Measurements from ENCODE around the gene ANKRD44.

The ANKRD44 gene

GRCh38 chr2:197237291-197238042, 73.1 kb downstream of the ANKRD44 start:
- no peaks in the 10 kb centered on the region for H3K27me3 Mint-ChIP-seq (ENCODE audit: low read depth)

GRCh38 chr2:197236816-197237215, 73.8 kb downstream of the ANKRD44 start:
- Mint-ChIP-seq H3K4me3 (peak overlapping the region; percentile 57), H3K36me3 (ENCODE audit: low read depth) (peaks cover 16% of the 10 kb centered on the region), H3K4me1 (ENCODE audit: low read depth) (peaks cover 76% of the 10 kb centered on the region), H3K9me3 (no peaks in the 10 kb centered on the region), H3K27ac (peak overlapping the region; percentile 93), H3K27me3 (ENCODE audit: low read depth) (no peaks in the 10 kb centered on the region)

More at GRCh38 chr2:197237291-197238042, 73.1 kb downstream of the ANKRD44 start:
- Mint-ChIP-seq H3K4me3 (peak overlapping the region; percentile 57), H3K9me3 (no peaks in the 10 kb centered on the region), H3K36me3 (ENCODE audit: low read depth) (peaks cover 15% of the 10 kb centered on the region), H3K27ac (peak overlapping the region; percentile 94), H3K4me1 (ENCODE audit: low read depth) (peaks cover 73% of the 10 kb centered on the region)

GRCh38 chr2:197236159-197236558, 74.4 kb downstream of the ANKRD44 start:
- H3K4me1 Mint-ChIP-seq (ENCODE audit: low read depth) = peaks cover 77% of the 10 kb centered on the region
- peak overlapping the region; percentile 57 for H3K4me3 Mint-ChIP-seq
- peak overlapping the region; percentile 93 for H3K27ac Mint-ChIP-seq

GRCh38 chr2:197235711-197236110, 74.9 kb downstream of the ANKRD44 start:
- peaks cover 76% of the 10 kb centered on the region for H3K4me1 Mint-ChIP-seq (ENCODE audit: low read depth)
- no peaks in the 10 kb centered on the region for H3K27me3 Mint-ChIP-seq (ENCODE audit: low read depth)
- H3K27ac Mint-ChIP-seq = peak overlapping the region; percentile 93
- no peak overlapping the region for H3K4me3 Mint-ChIP-seq
- H3K36me3 Mint-ChIP-seq (ENCODE audit: low read depth) = peaks cover 17% of the 10 kb centered on the region
- H3K9me3 Mint-ChIP-seq = no peaks in the 10 kb centered on the region

More at GRCh38 chr2:197236159-197236558, 74.4 kb downstream of the ANKRD44 start:
- Mint-ChIP-seq H3K9me3 (no peaks in the 10 kb centered on the region), H3K27me3 (ENCODE audit: low read depth) (no peaks in the 10 kb centered on the region), H3K36me3 (ENCODE audit: low read depth) (peaks cover 16% of the 10 kb centered on the region)

GRCh38 chr2:197234671-197235191, 75.8 kb downstream of the ANKRD44 start:
- H3K4me3 Mint-ChIP-seq = peak overlapping the region; percentile 18
- peak overlapping the region; percentile 3 for H3K27ac Mint-ChIP-seq
- H3K9me3 Mint-ChIP-seq = no peaks in the 10 kb centered on the region

GRCh38 chr2:197233473-197233872, 77.1 kb downstream of the ANKRD44 start:
- H3K9me3 Mint-ChIP-seq = no peaks in the 10 kb centered on the region
- H3K27ac Mint-ChIP-seq = no peak overlapping the region
- H3K36me3 Mint-ChIP-seq (ENCODE audit: low read depth) = peaks cover 27% of the 10 kb centered on the region
- H3K4me1 Mint-ChIP-seq (ENCODE audit: low read depth) = peaks cover 77% of the 10 kb centered on the region
- H3K4me3 Mint-ChIP-seq = no peak overlapping the region
- H3K27me3 Mint-ChIP-seq (ENCODE audit: low read depth) = no peaks in the 10 kb centered on the region

More at GRCh38 chr2:197234671-197235191, 75.8 kb downstream of the ANKRD44 start:
- H3K36me3 Mint-ChIP-seq (ENCODE audit: low read depth) = peaks cover 26% of the 10 kb centered on the region
- H3K27me3 Mint-ChIP-seq (ENCODE audit: low read depth) = no peaks in the 10 kb centered on the region
- H3K4me1 Mint-ChIP-seq (ENCODE audit: low read depth) = peaks cover 80% of the 10 kb centered on the region

- no peak overlapping the region for H3K4me3 Mint-ChIP-seq
- no peaks in the 10 kb centered on the region for H3K27me3 Mint-ChIP-seq (ENCODE audit: low read depth)
- peak overlapping the region; percentile 13 for H3K27ac Mint-ChIP-seq
- H3K36me3 Mint-ChIP-seq (ENCODE audit: low read depth) = peaks cover 26% of the 10 kb centered on the region
- H3K4me1 Mint-ChIP-seq (ENCODE audit: low read depth) = peaks cover 72% of the 10 kb centered on the region
- H3K9me3 Mint-ChIP-seq = no peaks in the 10 kb centered on the region
Observed at GRCh38 chr2:197232010-197232409, 78.6 kb downstream of the ANKRD44 start.

- Mint-ChIP-seq H3K36me3 (ENCODE audit: low read depth) (peaks cover 29% of the 10 kb centered on the region), H3K4me3 (no peak overlapping the region)
Observed at GRCh38 chr2:197229509-197230443, 80.8 kb downstream of the ANKRD44 start.

GRCh38 chr2:197223451-197223850, 87.1 kb downstream of the ANKRD44 start:
- H3K27me3 Mint-ChIP-seq (ENCODE audit: low read depth) = no peaks in the 10 kb centered on the region
- peaks cover 49% of the 10 kb centered on the region for H3K4me1 Mint-ChIP-seq (ENCODE audit: low read depth)
- H3K4me3 Mint-ChIP-seq = no peak overlapping the region
- H3K36me3 Mint-ChIP-seq (ENCODE audit: low read depth) = peaks cover 22% of the 10 kb centered on the region
- H3K9me3 Mint-ChIP-seq = no peaks in the 10 kb centered on the region
- no peak overlapping the region for H3K27ac Mint-ChIP-seq

More at GRCh38 chr2:197229509-197230443, 80.8 kb downstream of the ANKRD44 start:
- Mint-ChIP-seq H3K4me1 (ENCODE audit: low read depth) (peaks cover 63% of the 10 kb centered on the region), H3K9me3 (no peaks in the 10 kb centered on the region), H3K27me3 (ENCODE audit: low read depth) (no peaks in the 10 kb centered on the region), H3K27ac (peak overlapping the region; percentile 11)

- peaks cover 19% of the 10 kb centered on the region for H3K36me3 Mint-ChIP-seq (ENCODE audit: low read depth)
- peak overlapping the region; percentile 49 for H3K27ac Mint-ChIP-seq
- H3K9me3 Mint-ChIP-seq = no peaks in the 10 kb centered on the region
- peaks cover 59% of the 10 kb centered on the region for H3K4me1 Mint-ChIP-seq (ENCODE audit: low read depth)
- H3K27me3 Mint-ChIP-seq (ENCODE audit: low read depth) = no peaks in the 10 kb centered on the region
- H3K4me3 Mint-ChIP-seq = no peak overlapping the region
Observed at GRCh38 chr2:197219636-197220035, 90.9 kb downstream of the ANKRD44 start.

- no peaks in the 10 kb centered on the region for H3K9me3 Mint-ChIP-seq
- H3K27ac Mint-ChIP-seq = peak overlapping the region; percentile 74
- H3K27me3 Mint-ChIP-seq (ENCODE audit: low read depth) = no peaks in the 10 kb centered on the region
- H3K4me1 Mint-ChIP-seq (ENCODE audit: low read depth) = peaks cover 69% of the 10 kb centered on the region
- peaks cover 20% of the 10 kb centered on the region for H3K36me3 Mint-ChIP-seq (ENCODE audit: low read depth)
- peak overlapping the region; percentile 9 for H3K4me3 Mint-ChIP-seq
Observed at GRCh38 chr2:197217541-197217940, 93.0 kb downstream of the ANKRD44 start.

- Mint-ChIP-seq H3K4me3 (peak overlapping the region; percentile 56), H3K4me1 (ENCODE audit: low read depth) (peaks cover 68% of the 10 kb centered on the region), H3K27ac (peak overlapping the region; percentile 74), H3K9me3 (no peaks in the 10 kb centered on the region), H3K27me3 (ENCODE audit: low read depth) (no peaks in the 10 kb centered on the region), H3K36me3 (ENCODE audit: low read depth) (peaks cover 13% of the 10 kb centered on the region)
Observed at GRCh38 chr2:197216361-197216979, 94.1 kb downstream of the ANKRD44 start.

- H3K27ac Mint-ChIP-seq = peak overlapping the region; percentile 74
- H3K9me3 Mint-ChIP-seq = no peaks in the 10 kb centered on the region
- H3K4me1 Mint-ChIP-seq (ENCODE audit: low read depth) = peaks cover 73% of the 10 kb centered on the region
- peaks cover 13% of the 10 kb centered on the region for H3K36me3 Mint-ChIP-seq (ENCODE audit: low read depth)
- H3K4me3 Mint-ChIP-seq = peak overlapping the region; percentile 56
- H3K27me3 Mint-ChIP-seq (ENCODE audit: low read depth) = no peaks in the 10 kb centered on the region
Observed at GRCh38 chr2:197215748-197216360, 94.7 kb downstream of the ANKRD44 start.
